NCI-H82 (cell line): ENCODE results near the gene EIPR1.

ENCODE experiments used
- DNase-seq: peaks from one replicate; lab custom pipeline; 2025; lab: John Stamatoyannopoulos, UW

Gene EIPR1

GRCh38 chr2:3267869-3268704, 109.5 kb downstream of the EIPR1 start:
- no peak for DNase-seq

DNA sequence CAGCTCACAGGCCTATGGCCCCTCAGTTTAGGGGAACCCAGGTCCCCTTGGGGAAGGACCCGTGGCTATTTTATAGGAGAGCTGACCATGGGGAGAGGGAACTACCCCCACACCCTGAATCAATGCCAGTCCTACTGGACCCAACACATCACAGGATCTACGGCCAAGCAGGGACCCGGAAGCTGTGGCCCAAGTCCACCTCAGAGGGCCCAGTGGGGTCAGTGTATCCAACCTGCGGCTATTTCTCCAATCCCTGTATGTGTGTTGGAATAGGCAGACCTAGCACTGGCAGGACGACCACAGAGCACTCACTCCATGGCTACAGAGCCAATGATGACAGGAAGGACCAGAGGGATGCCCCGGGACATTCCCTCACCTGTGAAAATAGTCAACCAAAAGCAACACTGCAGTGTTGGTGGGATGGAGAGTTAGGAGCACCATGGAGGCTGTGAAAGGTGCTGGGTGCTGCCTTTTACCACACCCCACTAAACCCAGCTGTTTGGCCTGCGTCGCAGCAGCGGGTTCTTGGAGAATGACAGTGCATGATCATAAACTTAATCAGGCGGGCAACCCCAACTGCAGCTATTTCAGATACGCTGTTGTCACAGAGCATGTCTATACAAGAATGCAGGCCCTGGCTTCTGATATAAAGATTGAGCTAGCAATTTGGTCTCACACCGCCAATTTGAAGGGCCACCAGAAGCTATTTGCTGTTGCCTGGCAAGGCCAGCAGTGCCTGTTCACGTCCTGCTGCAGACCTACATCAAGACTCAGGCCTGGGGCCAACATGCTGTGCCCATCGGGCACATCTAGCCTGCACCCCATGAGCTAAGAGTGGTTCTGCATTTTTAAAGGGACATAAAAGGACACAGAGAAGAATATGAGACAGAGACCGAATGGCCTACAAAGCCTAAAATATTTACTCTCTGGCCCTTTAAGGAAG, 110.4 kb downstream of the EIPR1 start:
- DNase-seq, result peak; percentile 10

- DNase-seq, result peak; percentile 100
Observed at GRCh38 chr2:3265981-3266924, 111.4 kb downstream of the EIPR1 start.

DNA sequence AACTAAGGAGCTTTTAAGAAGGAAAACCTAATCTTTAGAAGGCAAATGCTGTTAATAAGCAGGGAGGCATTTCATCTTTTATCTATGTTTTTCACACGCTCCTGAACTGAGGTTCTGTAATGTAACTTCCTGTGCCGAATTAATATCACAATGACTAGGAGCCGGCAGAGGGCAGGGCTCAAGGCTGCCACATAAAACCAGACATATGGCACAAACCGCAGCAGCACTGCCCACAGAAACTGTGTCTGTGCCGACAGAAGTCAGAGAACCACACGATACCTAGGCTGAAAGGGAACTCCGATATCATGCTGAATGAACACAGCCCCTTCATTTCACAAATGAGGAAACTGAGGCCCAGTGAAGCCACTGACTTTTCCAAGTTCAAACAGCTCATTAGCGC, 112.1 kb downstream of the EIPR1 start:
- DNase-seq, result peak; percentile 94

DNA sequence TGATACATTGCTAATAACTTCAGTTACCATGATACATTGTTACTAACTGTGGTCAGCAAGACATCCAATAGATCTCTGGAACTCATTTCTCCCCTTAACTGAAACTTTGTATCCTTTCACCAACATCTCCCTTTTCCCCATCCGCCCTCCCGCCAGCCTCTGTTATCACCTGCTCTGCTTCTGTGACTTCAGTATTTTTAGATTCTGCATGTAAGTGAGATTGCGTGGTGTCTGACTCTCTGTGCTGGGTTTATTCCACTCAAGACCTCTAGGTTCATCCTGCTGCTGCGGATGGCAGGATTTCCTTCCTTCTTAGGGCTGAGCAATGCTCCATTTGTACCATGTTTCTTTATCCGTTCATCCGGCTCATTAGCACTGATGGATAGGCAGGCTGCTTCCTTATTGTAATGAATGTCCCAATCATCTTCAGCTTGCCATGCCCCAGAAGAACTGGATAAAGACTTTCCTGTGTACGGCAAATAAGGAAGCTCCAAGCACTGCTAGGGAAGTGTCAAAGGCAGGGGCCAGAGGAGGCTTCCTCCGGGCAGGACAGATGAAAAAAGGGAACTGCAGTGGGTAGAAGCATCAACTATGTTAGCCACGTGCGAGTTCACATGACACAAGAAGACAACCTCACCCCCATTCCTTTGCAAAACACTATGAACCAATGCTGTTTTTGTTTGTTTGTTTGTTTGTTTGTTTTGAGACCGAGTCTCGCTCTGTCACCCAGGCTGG, 113.4 kb downstream of the EIPR1 start:
- DNase-seq, result peak; percentile 40

GRCh38 chr2:3263487-3263886, 114.1 kb downstream of the EIPR1 start:
- no peak for DNase-seq

DNA sequence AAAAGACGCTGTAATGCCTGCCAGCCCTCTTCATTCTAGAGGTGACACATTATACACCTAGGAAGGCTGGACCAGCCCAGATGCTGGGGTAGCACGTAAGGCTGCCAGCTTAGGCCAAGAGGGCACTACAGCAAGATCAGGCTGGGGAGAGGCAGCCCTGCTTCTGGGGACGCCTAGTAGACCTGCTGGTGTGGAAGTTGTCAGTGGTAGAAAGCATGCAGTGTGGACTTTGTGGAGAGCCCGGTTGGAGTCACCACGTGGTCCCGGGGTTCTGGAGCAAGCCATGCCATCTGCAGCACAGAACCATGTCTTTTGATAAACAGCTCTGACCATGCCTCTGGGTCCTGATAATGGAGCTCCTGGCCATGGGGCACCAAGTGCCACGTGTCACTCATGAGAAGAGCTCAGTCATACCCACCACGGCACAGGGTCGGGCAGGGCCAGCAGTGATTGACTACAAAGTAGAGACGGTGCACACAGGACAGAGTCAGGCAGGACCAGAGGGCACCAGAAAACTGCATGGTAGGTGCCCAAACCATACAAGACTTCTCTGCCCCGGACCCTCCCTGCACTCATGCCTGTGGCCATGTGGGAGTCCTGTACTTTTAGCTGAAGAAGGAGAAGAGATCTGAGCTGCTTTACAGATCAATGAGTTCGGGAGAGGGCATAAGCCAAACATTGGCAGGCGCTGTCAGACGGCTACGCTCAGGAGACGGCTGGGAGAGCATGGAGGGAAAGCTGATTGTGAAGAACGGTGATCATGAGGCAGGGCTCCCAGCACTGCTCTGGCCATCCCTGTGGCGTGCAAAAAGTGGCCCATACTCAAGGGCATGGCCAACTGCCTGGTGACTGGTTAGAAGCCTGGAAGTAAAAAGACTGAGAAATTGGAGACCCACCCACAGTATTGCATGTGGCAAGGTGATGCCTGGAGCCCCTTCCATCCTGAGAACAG, 114.9 kb downstream of the EIPR1 start:
- no peak for DNase-seq

- DNase-seq, result no peak
Observed at GRCh38 chr2:3261511-3261910, 116.1 kb downstream of the EIPR1 start.

DNA sequence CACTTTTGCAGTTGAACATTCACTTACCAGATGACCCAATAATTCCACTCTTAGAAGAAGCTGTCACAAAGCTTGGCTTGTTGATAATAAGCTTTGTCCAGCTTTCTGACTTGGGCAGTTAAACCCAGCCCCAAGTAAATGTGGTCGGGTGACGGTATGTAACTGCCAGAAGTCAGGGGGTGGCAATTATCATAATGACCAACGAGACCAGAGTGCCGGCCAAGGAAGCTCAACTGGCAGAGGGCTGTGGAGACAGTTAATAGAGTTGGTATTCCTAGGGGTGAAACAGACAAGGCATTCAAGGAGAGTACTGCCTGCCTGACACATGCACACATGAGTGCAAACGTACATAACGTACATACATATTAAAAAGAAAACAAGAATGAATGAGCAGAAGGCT, 116.7 kb downstream of the EIPR1 start:
- DNase-seq, result no peak

DNA sequence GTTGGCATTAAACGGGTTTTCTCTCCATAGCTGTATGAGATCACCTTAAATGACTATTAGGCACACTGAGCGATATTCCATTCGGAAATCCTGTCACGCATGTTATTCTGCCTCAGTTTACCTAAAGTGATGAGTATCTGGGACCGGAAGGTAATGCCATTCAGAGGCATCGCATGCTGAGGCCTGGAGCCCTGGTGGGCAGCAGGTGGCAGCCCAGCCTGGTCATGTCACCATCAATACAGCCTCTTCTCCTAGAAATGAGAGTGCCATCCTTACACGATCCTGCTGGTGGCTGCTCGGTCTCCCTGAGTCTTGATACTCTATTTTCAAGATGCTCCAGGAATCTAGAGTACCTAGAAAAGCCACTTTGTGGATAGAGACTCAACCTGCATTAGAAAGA, 119.8 kb downstream of the EIPR1 start:
- DNase-seq, result no peak

- DNase-seq, result no peak
Observed at GRCh38 chr2:3257166-3257565, 120.5 kb downstream of the EIPR1 start.

- DNase-seq, result no peak
Observed at GRCh38 chr2:3256605-3257004, 121.0 kb downstream of the EIPR1 start.

DNA sequence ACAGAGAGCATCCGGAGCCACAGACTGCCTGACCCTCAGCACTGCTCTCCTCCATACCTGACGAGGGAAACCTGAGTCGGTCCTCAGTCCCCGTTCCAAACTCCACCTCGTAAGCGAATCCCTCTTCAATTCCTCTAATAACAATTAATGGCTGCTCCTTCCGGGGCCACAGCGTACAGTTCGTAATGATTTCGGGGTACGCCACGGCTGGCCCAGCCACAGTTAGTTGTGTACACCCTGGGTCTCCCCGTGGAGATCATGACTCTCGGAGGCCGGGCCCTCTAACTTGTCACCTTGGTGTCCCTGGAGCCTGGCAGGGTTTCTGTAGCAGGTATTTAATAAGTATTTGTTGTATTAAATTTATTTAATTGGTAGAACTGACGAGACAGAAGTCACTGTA, 121.5 kb downstream of the EIPR1 start:
- no peak for DNase-seq

DNA sequence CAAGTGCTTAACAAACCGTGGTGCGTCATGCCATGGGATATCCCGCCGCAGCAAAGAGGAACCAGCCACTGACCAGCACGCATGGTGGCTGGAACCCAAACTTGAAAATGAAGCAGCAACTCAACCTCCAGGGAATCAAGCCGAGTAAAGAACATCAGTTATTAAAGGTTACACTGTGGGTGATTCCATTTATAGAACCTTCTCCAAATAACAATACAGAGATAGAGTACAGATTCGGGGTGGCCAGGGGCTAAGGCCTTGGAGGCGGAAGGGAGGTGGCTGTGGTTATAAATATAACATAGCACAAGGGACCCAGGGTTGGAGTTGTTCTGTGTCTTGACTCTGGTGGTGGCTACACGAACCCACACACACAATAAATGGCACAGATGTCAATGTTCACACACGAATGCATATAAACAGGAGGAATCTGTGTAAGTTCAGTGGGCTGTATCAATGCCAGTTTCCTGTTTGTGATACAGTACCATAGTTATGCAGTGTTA, 123.1 kb downstream of the EIPR1 start:
- DNase-seq, result no peak

DNA sequence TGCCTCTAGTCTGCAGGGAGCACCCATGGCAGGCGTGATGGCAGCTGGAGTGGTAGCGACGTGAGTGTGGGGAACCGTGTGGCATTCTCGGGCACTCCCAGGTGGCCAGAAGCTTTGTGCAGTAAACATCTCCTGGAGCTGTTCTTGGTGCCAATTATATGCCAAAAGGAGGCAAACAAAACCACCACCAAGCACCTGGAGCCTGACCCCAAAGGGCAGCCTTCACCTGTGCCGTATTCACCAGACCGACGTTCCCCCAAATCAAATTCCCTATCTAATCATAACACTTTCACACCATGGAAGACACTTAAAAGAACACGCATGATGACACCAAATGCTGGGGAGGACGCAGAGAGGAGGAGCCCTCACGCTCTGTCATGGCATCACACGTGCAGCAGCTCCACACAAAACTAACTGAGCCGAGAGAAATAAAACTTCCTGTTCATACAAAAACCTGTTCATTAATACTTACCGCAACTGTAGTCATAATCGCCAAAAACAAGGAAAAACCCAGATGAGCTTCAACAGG, 123.6 kb downstream of the EIPR1 start:
- DNase-seq, result no peak

GRCh38 chr2:3251946-3252345, 125.7 kb downstream of the EIPR1 start:
- no peak for DNase-seq

GRCh38 chr2:3249476-3249962, 128.1 kb downstream of the EIPR1 start:
- no peak for DNase-seq

DNA sequence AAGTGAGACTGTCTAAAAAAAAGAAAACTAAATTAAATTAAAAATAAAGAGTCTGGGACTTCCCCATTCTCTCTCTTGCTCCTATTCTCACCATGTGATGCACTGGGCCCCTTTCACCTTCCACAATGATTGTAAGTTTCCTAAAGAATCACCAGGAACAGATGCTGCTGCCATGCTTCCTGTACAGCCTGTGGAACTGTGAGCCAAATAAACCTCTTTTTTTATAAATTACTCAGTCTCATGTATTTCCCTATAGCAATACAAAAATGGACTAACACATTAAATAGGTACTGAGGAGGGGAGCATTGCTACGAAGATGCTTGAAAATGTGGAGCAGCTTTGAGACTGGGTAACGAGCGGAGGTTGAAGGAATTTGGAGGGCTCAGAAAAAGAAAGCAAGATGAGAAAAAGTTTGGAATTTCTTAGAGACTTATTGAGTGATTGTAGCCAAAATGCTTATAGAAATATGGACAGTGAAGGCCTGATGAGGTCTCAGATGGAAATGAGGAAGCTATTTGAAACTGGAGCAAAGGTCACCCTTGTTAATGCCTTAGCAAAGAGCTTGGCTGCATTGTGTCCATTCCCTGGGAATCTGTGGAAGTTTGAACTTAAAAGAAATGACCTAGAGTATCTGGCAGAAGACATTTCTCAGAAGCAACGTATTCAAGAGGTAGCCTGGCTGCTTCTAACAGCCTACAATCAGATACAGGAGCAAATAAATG, 128.7 kb downstream of the EIPR1 start:
- no peak for DNase-seq
